T-helper 22 cell (primary cell): Measurements from ENCODE around the gene FMC1.

ENCODE experiments used
- DNase-seq: peaks from one replicate; pipeline ENCODE4 v3.0.0-alpha.2; 2020; ENCODE audit warnings: low read depth

The FMC1 gene

DNA sequence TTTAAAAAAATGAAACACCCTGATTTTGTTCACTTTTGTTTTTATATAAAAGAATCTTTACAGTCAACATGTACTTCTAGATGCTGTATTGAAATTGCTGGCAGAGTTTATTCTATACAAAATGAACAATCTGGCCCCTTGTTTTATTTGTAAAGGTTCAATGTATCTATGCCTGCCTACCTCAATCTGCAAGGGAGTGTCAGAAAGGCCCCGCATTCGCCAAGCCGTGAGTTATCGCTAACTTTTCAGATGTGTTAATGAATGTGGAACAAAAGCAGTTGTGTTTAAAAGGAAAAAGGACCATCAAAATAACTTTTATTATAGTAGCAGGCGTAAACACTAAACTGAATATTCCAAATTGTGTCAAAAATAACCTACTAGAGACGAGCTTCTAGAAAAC, 33.1 kb downstream of the FMC1 start:
- DNase-seq: no peak

DNA sequence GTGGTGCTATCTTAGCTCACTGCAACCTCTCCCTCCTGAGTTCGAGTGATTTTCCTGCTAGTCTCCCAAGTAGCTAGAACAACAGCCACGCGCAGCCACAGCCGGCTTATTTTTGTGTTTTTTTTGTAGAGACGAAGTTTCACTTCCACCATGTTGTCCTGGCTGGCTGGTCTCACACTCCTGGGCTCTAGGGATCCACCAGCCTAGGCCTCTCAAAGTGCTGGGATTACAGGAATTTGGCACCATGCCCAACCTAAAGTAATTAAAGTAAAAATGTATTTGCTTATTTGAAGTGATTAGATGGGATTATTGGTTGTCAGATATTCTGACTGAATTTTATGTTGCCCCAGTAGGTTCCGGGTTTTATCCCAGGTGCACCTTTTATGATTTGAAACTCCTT, 41.3 kb downstream of the FMC1 start:
- DNase-seq: no peak

DNA sequence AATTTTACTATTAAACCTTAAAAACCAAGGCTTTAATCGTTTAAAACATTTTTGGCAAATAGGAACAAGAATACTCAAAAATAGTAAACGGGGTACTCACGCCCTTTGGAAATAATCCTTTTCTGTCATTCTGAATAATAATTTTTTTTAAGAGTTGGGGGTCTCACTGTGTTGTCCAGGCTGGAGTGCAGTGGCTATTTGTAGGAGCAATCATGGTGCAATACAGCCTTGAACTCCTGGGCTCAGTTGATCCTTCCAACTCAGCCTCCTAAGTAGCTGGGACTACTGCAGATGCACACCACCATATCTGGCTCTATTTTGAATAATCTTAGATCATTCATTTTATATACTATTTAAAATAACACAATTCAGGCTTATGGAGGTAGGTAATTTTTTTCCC, 43.5 kb downstream of the FMC1 start:
- DNase-seq: no peak

DNA sequence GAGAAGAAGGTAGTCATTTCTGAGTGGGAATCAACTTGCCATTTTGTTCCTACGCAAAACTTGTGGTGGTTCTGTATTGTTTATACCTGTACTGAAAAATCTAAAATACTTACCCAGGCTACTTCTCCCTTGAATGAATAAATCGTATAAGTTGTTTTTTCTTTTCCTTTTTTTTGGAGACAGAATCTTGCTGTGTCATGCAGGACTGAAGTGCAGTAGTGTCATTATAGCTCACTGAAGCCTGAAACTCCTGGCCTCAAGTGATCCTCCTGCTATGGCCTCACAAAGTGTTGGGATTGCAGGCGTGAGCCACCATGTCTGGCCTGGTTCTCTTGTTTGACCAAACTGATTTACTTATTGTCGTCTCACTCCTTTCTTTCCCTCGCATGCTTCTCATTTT, 46.5 kb downstream of the FMC1 start:
- DNase-seq: no peak

DNA sequence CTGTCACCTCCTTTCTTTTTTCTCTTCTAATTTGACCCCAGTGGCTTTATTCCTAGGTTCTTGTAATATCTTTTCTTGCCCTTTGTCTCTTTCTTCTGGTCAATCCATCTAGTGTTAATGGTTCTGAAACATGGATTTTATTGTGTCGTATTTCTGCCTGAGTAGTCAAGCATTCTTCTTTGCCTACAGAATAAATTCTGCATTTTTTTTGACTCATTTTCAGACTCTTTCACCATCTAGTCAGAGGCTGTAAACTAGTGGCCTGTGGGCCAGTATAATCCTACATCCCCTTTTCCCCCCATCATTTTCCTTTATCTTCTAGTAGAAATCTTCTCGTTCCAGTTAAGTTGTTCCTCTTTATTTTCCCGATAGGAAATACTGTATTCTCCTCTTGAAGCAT, 48.0 kb downstream of the FMC1 start:
- no peak for DNase-seq

DNA sequence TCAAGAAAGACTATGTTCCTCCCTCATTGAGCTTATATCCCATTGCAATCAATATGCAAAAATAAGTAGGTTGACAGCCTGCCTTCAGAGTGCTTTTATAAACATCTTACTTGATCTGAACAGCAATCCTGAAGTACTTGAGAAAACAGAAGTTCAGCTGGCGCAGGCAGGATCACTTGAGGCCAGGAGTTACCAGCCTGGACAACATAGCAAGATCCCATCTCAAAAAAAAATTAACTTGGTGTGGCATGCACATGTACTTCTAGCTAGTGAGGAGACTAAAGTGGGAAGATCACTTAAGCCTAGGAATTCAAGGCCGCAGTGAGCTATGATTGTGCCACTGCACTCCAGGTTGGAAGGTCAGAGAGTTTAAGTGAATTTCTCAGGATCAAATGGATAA, 48.6 kb downstream of the FMC1 start:
- DNase-seq: no peak

DNA sequence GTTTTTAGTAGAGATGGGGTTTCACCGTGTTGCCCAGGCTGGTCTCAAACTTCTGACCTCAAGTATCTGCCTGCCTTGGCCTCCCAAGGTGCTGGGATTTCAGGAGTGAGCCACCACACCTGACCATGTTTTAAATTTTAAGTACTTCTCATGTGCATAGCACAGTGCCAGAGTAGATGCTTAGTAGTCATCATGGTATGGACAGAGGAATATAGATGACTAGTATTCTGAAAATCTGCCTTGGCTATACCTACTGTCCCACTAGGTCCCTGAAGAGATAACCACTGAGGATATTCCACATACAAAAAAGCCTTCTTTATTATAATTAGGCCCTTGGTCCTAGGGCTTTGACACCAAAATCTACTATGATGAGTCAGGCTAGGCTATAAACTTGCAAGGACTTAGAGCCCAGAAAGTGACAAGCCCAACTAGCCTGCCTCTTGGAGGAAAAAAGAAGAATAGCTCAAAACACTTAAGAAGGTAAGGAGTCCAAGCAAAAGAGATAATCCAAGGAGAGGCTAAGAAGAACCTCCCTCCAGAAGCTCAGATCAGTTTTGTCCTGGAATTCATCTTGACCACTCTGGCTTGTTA, 52.6 kb downstream of the FMC1 start:
- DNase-seq: no peak

DNA sequence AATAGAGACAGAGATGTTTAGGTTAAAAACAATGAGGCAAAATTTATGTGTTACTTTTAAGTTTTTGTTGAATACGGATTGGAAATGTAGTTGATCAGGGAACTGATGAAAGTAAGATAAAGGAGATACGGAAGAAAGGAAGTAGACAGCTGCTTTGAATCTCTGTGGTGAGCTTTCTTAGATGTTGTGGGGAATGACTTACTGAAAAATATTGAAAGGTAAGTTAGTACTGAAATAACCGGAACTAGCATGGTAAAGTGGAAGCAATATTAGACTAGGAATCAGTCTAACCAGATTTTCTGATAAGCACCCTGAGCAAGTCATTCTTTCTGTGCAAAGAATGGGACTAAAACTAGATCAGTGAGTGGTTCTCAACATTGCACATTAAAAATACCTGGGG, 53.4 kb downstream of the FMC1 start:
- no peak for DNase-seq
